HCT116 (cell line): ENCODE data around the gene TMEM132D. TPM values are rescaled to one million over a fixed set of nuclear protein-coding genes. Genes with fewer than 3 reads are reported as not detected.

ENCODE experiments used
- ATAC-seq: fragments of 200-7000 bp; cut with Tn5 transposase; 2 replicates; pipeline ENCODE4 v1.9.1; 2020; ENCODE audit warnings: mild to moderate bottlenecking, moderate library complexity
- BruUV-seq: library from RNA; stranded (reverse); fragments of 400-500 nt; replicated peaks from 2 replicates; lab custom pipeline; 2021; lab: Mats Ljungman, UMichigan
- CTCF ChIA-PET: fragments of 300-600 bp; sonication (Branson Sonifier 250); formaldehyde crosslinking; loops from one replicate; lab custom pipeline; 2021; ENCODE audit warnings: antibody characterized with exemption; lab: Charles Lee
- POLR2A ChIA-PET: fragments of 300-600, 350-600 bp; sonication (Branson Sonifier 250); formaldehyde crosslinking; loops from one replicate; lab custom pipeline; 2021; ENCODE audit warnings: antibody characterized with exemption; lab: Charles Lee
- RAD21 ChIA-PET, 2 experiments: fragments of 300-600 bp; sonication (Branson Sonifier 250); formaldehyde crosslinking; loops; one replicate each; lab custom pipeline; 2023; ENCODE audit warnings: low total read pairs in 2 of 2; ENCODE audit not compliant: uncharacterized antibody in 2 of 2, unreplicated experiment in 2 of 2, low non-redundant PET in 1 of 2; lab: Charles Lee
- DNase-seq: peaks from one replicate; pipeline ENCODE4 v3.0.0-alpha.2; 2010; ENCODE audit warnings: low read depth, low spot score
- H2AFZ ChIP-seq: fragments of 200-600 bp; shearing (Covaris generic), sonication (generic); 2 replicates; pipeline ENCODE4 v1.6.1; 2017; ENCODE audit warnings: low read depth, mixed run types, mixed read lengths, antibody characterized with exemption, low read length; ENCODE audit not compliant: poor library complexity, severe bottlenecking
- H3K27ac ChIP-seq: 2 replicates; pipeline ENCODE4 v1.5.1; 2012; ENCODE audit warnings: low read depth, low read length
- H3K27me3 ChIP-seq: fragments of 200-600 bp; sonication (generic); 2 replicates; pipeline ENCODE4 v1.6.1; 2016; ENCODE audit warnings: mixed run types, low read length, mixed read lengths; ENCODE audit not compliant: insufficient read depth
- H3K36me3 ChIP-seq, 2 experiments: fragments of 200-500 bp in 1 of 2; fragments of 200-600 bp in 1 of 2; sonication (Bioruptor generic) in 1 of 2; sonication (generic) in 1 of 2; 2 replicates each; pipeline versions ENCODE4 v1.5.1 to v1.6.1; 2014 to 2016; ENCODE audit warnings: low read length in 2 of 2, inconsistent platforms in 1 of 2, mixed read lengths in 1 of 2, mixed run types in 1 of 2; ENCODE audit not compliant: insufficient read depth in 2 of 2, control insufficient read depth in 1 of 2
- H3K4me1 ChIP-seq, 2 experiments: fragments of 200-600 bp in 1 of 2; sonication (generic) in 1 of 2; 2 replicates each; pipeline versions ENCODE4 v1.5.1 to v1.6.1; 2012 to 2017; ENCODE audit warnings: low read length in 2 of 2, inconsistent platforms in 1 of 2, mild to moderate bottlenecking in 1 of 2, mixed read lengths in 1 of 2, mixed run types in 1 of 2, moderate library complexity in 1 of 2; ENCODE audit not compliant: insufficient read depth in 2 of 2, control insufficient read depth in 1 of 2
- H3K4me2 ChIP-seq: fragments of 200-600 bp; sonication (generic); 2 replicates; pipeline ENCODE4 v1.6.1; 2017; ENCODE audit warnings: mixed run types, low read length, mixed read lengths
- H3K4me3 ChIP-seq, 2 experiments: fragments of 200-600 bp in 1 of 2; sonication (generic) in 1 of 2; replicated peaks in 1 of 2; 2 replicates each; pipeline ENCODE4 v1.5.1; 2011 to 2016; ENCODE audit warnings: low read length in 2 of 2, control low read depth in 1 of 2, low read depth in 1 of 2, mild to moderate bottlenecking in 1 of 2, mixed read lengths in 1 of 2, mixed run types in 1 of 2
- H3K79me2 ChIP-seq: fragments of 200-600 bp; sonication (generic); 2 replicates; pipeline ENCODE4 v1.6.1; 2017; ENCODE audit warnings: mild to moderate bottlenecking, mixed run types, low read length, moderate library complexity, mixed read lengths; ENCODE audit not compliant: insufficient read depth
- H3K9ac ChIP-seq: fragments of 200-600 bp; sonication (generic); 2 replicates; pipeline ENCODE4 v1.6.1; 2016; ENCODE audit warnings: low read length, mixed read lengths
- H3K9me2 ChIP-seq: fragments of 200-600 bp; sonication (generic), shearing (Covaris generic); 2 replicates; pipeline ENCODE4 v1.6.1; 2017; ENCODE audit warnings: mixed run types, mild to moderate bottlenecking, moderate library complexity; ENCODE audit not compliant: insufficient read depth
- H3K9me3 ChIP-seq, 2 experiments: fragments of 200-500 bp in 1 of 2; fragments of 200-600 bp in 1 of 2; sonication (Bioruptor generic) in 1 of 2; sonication (generic) in 1 of 2; 2 replicates each; pipeline ENCODE4 v1.6.1; 2014 to 2017; ENCODE audit warnings: low read length in 2 of 2, mixed read lengths in 2 of 2, inconsistent platforms in 1 of 2, low read depth in 1 of 2, mild to moderate bottlenecking in 1 of 2, mixed run types in 1 of 2, moderate library complexity in 1 of 2; ENCODE audit not compliant: control insufficient read depth in 1 of 2, insufficient read depth in 1 of 2
- H4K20me1 ChIP-seq: fragments of 200-600 bp; sonication (generic), shearing (Covaris generic); 2 replicates; pipeline ENCODE4 v1.6.1; 2017; ENCODE audit warnings: mixed run types, mild to moderate bottlenecking, moderate library complexity; ENCODE audit not compliant: insufficient read depth
- CEBPB ChIP-seq: IDR thresholded peaks from 2 replicates; pipeline ENCODE4 v1.6.1; 2012; ENCODE audit warnings: low read depth
- EZH2phosphoT487 ChIP-seq: fragments of 200-600 bp; IDR thresholded peaks from 2 replicates; pipeline ENCODE4 v1.6.1; 2018; ENCODE audit warnings: antibody characterized with exemption, borderline replicate concordance
- RAD21 ChIP-seq: IDR thresholded peaks from 2 replicates; pipeline ENCODE4 v1.6.1; 2012; ENCODE audit warnings: low read depth, mild to moderate bottlenecking
- intact Hi-C: fragments of 100-400 bp; cut with micrococcal nuclease; formaldehyde crosslinking; loops from 2 replicates; pipeline ENCODE4 v1.10.0; 2022
- total RNA-seq: library from RNA; stranded (reverse); gene quantifications from one replicate; pipeline ENCODE4 v1.2.1, GENCODE V29; 2021; ENCODE audit not compliant: unreplicated experiment
- TF ChIP-seq, protein P1 (sequence below): IDR thresholded peaks from 2 replicates; pipeline ENCODE4 v1.6.1; 2011; ENCODE audit warnings: mild to moderate bottlenecking, low read length, moderate library complexity; ENCODE audit not compliant: insufficient replicate concordance; ENCODE audit errors: extremely low read depth
- TF ChIP-seq, protein P2 (sequence below), 3 experiments: fragments of 200-600 bp in 1 of 3; sonication (generic) in 1 of 3; IDR thresholded peaks in 2 of 3; conservative IDR thresholded peaks in 1 of 3; 2 replicates each; pipeline ENCODE4 v1.5.1; 2012 to 2017; ENCODE audit warnings: low read depth in 2 of 3, low read length in 2 of 3, antibody characterized with exemption in 1 of 3, borderline replicate concordance in 1 of 3, control low read depth in 1 of 3, mild to moderate bottlenecking in 1 of 3, mixed read lengths in 1 of 3, mixed run types in 1 of 3, moderate library complexity in 1 of 3; ENCODE audit not compliant: insufficient read depth in 1 of 3

TMEM132D gene
- total RNA-seq, 1 experiment from 2014 or later = not detected

DNA sequence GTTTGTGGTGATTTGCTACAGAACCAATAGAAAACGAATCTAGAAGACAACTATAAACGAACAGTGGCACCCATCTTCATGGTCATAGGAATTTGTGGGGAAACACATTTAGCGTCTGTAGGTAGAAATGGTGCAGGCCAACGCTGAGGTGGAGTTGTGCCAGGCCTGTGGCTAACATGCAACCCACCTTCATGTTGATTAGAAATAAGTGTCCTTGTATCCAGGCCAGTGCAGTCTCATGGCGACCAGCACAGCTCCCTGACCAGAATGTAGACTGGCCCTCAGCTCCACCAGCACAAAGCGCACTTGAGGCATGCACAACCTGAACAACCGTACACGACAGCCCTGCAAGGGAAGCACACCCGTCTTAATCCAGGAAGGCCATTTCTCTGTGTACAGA, 187.0 kb downstream of the TMEM132D start:
- no peak overlapping the region for H3K4me2 ChIP-seq
- H2AFZ ChIP-seq = no peak overlapping the region
- TF ChIP-seq, protein P1, sequence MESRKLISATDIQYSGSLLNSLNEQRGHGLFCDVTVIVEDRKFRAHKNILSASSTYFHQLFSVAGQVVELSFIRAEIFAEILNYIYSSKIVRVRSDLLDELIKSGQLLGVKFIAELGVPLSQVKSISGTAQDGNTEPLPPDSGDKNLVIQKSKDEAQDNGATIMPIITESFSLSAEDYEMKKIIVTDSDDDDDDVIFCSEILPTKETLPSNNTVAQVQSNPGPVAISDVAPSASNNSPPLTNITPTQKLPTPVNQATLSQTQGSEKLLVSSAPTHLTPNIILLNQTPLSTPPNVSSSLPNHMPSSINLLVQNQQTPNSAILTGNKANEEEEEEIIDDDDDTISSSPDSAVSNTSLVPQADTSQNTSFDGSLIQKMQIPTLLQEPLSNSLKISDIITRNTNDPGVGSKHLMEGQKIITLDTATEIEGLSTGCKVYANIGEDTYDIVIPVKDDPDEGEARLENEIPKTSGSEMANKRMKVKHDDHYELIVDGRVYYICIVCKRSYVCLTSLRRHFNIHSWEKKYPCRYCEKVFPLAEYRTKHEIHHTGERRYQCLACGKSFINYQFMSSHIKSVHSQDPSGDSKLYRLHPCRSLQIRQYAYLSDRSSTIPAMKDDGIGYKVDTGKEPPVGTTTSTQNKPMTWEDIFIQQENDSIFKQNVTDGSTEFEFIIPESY = no peak
- TF ChIP-seq RAD21 (no peak), EZH2phosphoT487 (no peak), CEBPB (no peak)
- TF ChIP-seq, protein P2, sequence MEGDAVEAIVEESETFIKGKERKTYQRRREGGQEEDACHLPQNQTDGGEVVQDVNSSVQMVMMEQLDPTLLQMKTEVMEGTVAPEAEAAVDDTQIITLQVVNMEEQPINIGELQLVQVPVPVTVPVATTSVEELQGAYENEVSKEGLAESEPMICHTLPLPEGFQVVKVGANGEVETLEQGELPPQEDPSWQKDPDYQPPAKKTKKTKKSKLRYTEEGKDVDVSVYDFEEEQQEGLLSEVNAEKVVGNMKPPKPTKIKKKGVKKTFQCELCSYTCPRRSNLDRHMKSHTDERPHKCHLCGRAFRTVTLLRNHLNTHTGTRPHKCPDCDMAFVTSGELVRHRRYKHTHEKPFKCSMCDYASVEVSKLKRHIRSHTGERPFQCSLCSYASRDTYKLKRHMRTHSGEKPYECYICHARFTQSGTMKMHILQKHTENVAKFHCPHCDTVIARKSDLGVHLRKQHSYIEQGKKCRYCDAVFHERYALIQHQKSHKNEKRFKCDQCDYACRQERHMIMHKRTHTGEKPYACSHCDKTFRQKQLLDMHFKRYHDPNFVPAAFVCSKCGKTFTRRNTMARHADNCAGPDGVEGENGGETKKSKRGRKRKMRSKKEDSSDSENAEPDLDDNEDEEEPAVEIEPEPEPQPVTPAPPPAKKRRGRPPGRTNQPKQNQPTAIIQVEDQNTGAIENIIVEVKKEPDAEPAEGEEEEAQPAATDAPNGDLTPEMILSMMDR (IDR thresholded peaks at IDR 0.05 in 2 of 3, conservative IDR thresholded peaks at IDR 0.05 in 1 of 3; ENCODE audit: borderline replicate concordance in 1 of 3, insufficient read depth in 1 of 3, low read depth in 2 of 3, low read length in 2 of 3) = no peak
- ChIA-PET POLR2A (no interaction called here), RAD21 (no interaction called here), CTCF (no interaction called here)
- no peaks in the 10 kb centered on the region for H3K79me2 ChIP-seq
- no TSS peak for BruUV-seq
- H3K4me1 ChIP-seq = no peaks in the 10 kb centered on the region
- intact Hi-C loops = no loop called here
- H3K9ac ChIP-seq = no peak overlapping the region
- no peaks in the 10 kb centered on the region for H3K9me2 ChIP-seq
- DNase-seq = no peak
- no peaks in the 10 kb centered on the region for H3K27me3 ChIP-seq
- no peaks in the 10 kb centered on the region for H3K36me3 ChIP-seq
- no peak for ATAC-seq
- H3K9me3 ChIP-seq = peaks cover 24 to 29% of the 10 kb centered on the region in 2 experiments; a peak in 2 of 4 replicates
- no peaks in the 10 kb centered on the region for H4K20me1 ChIP-seq
- H3K27ac ChIP-seq = no peak overlapping the region
- no peak overlapping the region for H3K4me3 ChIP-seq
